H1 (cell line): ENCODE measurements around the gene ANKRD9. TPM values are rescaled to one million over a fixed set of nuclear protein-coding genes. Genes with fewer than 3 reads are reported as not detected.

Source experiments
- ASH2L ChIP-seq: fragments of 200-600, 300-600 bp; sonication (generic); IDR thresholded peaks from one replicate; pipeline ENCODE4 v1.7.1; 2017; ENCODE audit warnings: low read length
- GTF2F1 ChIP-seq: IDR thresholded peaks from 2 replicates; pipeline ENCODE4 v1.6.1; 2012; ENCODE audit warnings: low read depth, low read length, improper control_type of control experiment, borderline replicate concordance
- NANOG ChIP-seq: IDR thresholded peaks from 2 replicates; pipeline ENCODE4 v1.6.1; 2011; ENCODE audit warnings: low read length, low read depth, mild to moderate bottlenecking, inconsistent platforms; ENCODE audit not compliant: insufficient read depth, poor library complexity, severe bottlenecking
- NRF1 ChIP-seq: IDR thresholded peaks from 2 replicates; pipeline ENCODE4 v1.6.1; 2011; ENCODE audit warnings: mild to moderate bottlenecking, low read depth, low read length, improper control_type of control experiment
- POLR2AphosphoS5 ChIP-seq: IDR thresholded peaks from 2 replicates; pipeline ENCODE4 v1.6.1; 2011; ENCODE audit warnings: low read depth, low read length
- SUZ12 ChIP-seq: fragments of 200-600 bp; sonication (generic); IDR thresholded peaks from 2 replicates; pipeline ENCODE4 v1.6.1; 2012; ENCODE audit warnings: mild to moderate bottlenecking, inconsistent platforms, low read length, moderate library complexity, mixed read lengths
- YY1 ChIP-seq: IDR thresholded peaks from 2 replicates; pipeline ENCODE4 v1.6.1; 2011; ENCODE audit warnings: low read depth, mild to moderate bottlenecking, low read length
- ZNF274 ChIP-seq: IDR thresholded peaks from 2 replicates; pipeline ENCODE4 v1.7.0; 2012; ENCODE audit warnings: low read length, borderline replicate concordance; ENCODE audit errors: extremely low read depth
- polyA plus RNA-seq, 7 experiments: library from polyadenylated mRNA; depleted of rRNA in 3 of 7; stranded (reverse) in 5 of 7; unstranded in 2 of 7; fragments of >200 nt in 5 of 7; fragments of 200-250 nt in 2 of 7; gene quantifications; 1 replicate in 5 of 7; 2 replicates in 1 of 7; 4 replicates in 1 of 7; pipeline versions ENCODE4 v1.2.1 to v1.2.3, GENCODE V29; 2011 to 2013; ENCODE audit warnings: missing spikeins in 2 of 7, mixed read lengths in 2 of 7
- total RNA-seq: library from RNA; stranded (reverse); fragmentation: NEBNext Ultra II Directional; extraction: Animal tissue kit (Norgen Biotek cat#: 25700); gene quantifications from 2 replicates; pipeline ENCODE4 v1.2.1, GENCODE V29; 2021
- TF ChIP-seq, protein P1 (sequence below): fragments of 300-600 bp; sonication (generic); IDR thresholded peaks from 2 replicates; pipeline ENCODE4 v1.7.1; 2012; ENCODE audit warnings: low read length, moderate library complexity, mild to moderate bottlenecking, inconsistent platforms; ENCODE audit not compliant: insufficient replicate concordance

ANKRD9 gene
- total and polyA plus RNA-seq, 2 of the 8 experiments (the other 6 are each of a cell fraction or from before 2014, with no cell fraction given): 37.0 to 41.8 TPM

DNA sequence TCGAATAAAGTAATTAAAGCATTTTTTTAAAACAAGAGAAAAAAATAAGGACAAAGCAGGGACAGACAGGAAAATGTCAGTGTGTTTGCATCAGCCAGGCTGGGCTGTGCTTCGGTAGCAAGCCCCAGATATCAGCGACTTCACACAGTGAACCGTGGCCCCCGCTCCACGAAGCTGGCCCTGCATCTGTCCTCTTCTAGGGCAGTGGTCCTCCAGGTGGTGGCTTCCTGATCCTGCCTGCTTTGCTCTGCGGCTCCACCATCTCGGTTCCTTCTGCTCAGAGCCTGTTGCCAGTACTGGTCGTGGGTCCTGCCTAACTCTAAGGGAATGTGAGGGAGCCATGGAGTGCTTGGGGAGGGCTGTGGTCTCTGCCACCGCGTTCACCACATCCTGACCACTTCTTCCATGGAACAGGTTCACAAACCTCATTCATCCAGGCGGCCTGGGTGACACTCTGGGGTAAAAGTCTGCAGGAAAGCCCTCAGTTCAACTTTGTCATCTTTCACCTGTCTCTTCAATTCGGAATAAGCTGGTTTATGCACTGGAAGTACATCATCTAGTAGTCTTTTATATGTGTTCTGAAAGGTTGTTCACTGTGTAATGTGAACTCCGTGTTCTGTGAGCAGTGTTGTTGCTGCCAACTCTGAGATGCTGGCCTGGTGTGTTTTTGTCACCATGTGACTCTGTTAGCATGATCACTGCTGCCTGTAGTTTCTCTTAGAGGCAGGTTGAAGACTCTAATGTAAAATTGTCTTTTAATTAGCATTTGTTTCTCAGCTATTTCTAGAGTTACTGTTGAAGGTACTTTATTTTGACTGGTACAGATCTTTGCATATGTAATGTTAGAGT, 47.9 kb downstream of the ANKRD9 start (continued):
- TF ChIP-seq, protein P1, sequence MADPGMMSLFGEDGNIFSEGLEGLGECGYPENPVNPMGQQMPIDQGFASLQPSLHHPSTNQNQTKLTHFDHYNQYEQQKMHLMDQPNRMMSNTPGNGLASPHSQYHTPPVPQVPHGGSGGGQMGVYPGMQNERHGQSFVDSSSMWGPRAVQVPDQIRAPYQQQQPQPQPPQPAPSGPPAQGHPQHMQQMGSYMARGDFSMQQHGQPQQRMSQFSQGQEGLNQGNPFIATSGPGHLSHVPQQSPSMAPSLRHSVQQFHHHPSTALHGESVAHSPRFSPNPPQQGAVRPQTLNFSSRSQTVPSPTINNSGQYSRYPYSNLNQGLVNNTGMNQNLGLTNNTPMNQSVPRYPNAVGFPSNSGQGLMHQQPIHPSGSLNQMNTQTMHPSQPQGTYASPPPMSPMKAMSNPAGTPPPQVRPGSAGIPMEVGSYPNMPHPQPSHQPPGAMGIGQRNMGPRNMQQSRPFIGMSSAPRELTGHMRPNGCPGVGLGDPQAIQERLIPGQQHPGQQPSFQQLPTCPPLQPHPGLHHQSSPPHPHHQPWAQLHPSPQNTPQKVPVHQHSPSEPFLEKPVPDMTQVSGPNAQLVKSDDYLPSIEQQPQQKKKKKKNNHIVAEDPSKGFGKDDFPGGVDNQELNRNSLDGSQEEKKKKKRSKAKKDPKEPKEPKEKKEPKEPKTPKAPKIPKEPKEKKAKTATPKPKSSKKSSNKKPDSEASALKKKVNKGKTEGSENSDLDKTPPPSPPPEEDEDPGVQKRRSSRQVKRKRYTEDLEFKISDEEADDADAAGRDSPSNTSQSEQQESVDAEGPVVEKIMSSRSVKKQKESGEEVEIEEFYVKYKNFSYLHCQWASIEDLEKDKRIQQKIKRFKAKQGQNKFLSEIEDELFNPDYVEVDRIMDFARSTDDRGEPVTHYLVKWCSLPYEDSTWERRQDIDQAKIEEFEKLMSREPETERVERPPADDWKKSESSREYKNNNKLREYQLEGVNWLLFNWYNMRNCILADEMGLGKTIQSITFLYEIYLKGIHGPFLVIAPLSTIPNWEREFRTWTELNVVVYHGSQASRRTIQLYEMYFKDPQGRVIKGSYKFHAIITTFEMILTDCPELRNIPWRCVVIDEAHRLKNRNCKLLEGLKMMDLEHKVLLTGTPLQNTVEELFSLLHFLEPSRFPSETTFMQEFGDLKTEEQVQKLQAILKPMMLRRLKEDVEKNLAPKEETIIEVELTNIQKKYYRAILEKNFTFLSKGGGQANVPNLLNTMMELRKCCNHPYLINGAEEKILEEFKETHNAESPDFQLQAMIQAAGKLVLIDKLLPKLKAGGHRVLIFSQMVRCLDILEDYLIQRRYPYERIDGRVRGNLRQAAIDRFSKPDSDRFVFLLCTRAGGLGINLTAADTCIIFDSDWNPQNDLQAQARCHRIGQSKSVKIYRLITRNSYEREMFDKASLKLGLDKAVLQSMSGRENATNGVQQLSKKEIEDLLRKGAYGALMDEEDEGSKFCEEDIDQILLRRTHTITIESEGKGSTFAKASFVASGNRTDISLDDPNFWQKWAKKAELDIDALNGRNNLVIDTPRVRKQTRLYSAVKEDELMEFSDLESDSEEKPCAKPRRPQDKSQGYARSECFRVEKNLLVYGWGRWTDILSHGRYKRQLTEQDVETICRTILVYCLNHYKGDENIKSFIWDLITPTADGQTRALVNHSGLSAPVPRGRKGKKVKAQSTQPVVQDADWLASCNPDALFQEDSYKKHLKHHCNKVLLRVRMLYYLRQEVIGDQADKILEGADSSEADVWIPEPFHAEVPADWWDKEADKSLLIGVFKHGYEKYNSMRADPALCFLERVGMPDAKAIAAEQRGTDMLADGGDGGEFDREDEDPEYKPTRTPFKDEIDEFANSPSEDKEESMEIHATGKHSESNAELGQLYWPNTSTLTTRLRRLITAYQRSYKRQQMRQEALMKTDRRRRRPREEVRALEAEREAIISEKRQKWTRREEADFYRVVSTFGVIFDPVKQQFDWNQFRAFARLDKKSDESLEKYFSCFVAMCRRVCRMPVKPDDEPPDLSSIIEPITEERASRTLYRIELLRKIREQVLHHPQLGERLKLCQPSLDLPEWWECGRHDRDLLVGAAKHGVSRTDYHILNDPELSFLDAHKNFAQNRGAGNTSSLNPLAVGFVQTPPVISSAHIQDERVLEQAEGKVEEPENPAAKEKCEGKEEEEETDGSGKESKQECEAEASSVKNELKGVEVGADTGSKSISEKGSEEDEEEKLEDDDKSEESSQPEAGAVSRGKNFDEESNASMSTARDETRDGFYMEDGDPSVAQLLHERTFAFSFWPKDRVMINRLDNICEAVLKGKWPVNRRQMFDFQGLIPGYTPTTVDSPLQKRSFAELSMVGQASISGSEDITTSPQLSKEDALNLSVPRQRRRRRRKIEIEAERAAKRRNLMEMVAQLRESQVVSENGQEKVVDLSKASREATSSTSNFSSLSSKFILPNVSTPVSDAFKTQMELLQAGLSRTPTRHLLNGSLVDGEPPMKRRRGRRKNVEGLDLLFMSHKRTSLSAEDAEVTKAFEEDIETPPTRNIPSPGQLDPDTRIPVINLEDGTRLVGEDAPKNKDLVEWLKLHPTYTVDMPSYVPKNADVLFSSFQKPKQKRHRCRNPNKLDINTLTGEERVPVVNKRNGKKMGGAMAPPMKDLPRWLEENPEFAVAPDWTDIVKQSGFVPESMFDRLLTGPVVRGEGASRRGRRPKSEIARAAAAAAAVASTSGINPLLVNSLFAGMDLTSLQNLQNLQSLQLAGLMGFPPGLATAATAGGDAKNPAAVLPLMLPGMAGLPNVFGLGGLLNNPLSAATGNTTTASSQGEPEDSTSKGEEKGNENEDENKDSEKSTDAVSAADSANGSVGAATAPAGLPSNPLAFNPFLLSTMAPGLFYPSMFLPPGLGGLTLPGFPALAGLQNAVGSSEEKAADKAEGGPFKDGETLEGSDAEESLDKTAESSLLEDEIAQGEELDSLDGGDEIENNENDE: no peak
- TF ChIP-seq NANOG (no peak), POLR2AphosphoS5 (no peak), ASH2L (no peak), NRF1 (no peak), ZNF274 (no peak), SUZ12 (no peak), YY1 (no peak), GTF2F1 (no peak)
